ENCODE data around the gene POLR1D. TPM values are rescaled to one million over a fixed set of nuclear protein-coding genes. Genes with fewer than 3 reads are reported as not detected.

The POLR1D gene, protein sequence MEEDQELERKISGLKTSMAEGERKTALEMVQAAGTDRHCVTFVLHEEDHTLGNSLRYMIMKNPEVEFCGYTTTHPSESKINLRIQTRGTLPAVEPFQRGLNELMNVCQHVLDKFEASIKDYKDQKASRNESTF
- total RNA-seq (2014; rRNA removed; shearing (Covaris generic)) = 128 and 149 TPM in 2 replicates
- polyA plus RNA-seq (2014; cell fraction: nucleus; rRNA removed) = 88.1 and 99.3 TPM in 2 replicates

GRCh38 chr13:27621366-27622101 is at the start of gene POLR1D:
TSS of gene POLR1D (plus strand) at chr13:27621892. CDS start at chr13:27621984, 92 bp downstream.
- DNase-seq (ENCODE audit: extremely low read depth, low read depth) = peak; percentile 54

GRCh38 chr13:27572234-27572901 is 49.3 kb upstream of the POLR1D start:
- DNase-seq (ENCODE audit: extremely low read depth, low read depth) = no peak

DNA sequence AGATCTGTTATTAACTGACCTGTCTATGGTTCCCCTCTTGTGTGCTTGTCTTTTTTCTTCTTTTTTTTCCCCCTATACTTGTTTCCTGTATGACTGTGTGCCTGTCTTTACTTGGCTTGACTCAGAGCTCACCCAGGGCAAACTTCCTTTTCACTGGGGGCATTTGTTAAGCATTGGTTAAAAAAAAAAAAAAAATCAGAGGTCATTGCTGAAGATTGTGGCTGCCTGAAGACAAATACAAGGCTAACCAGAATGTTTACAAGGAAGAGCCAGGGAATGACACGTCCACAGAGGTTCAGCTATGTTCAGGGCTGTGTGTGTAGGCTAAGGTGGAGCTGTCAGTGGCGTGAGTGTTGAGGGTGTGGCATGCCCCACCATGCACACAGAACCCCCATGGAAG is 48.4 kb upstream of the POLR1D start:
- DNase-seq (ENCODE audit: extremely low read depth, low read depth) = no peak

DNA sequence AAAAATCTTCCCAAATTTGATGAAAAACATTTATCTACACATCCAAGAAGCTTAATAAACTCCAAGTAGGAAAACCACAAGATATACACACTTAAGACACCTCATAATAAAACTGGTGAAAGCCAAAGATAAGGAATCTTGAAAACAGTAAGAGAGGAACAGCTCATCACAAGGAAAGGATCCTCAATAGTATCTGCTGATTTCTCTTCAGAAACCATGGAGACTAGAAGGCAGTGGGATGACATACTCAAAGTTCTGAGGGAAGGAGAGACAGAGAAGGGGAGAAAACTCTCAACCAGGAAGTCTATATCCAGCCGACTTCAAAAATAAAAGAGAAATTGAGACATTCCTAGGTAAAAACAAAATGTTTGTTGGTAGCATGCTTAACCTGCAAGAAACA is 47.0 kb upstream of the POLR1D start:
- no peak for DNase-seq (ENCODE audit: extremely low read depth, low read depth)

DNA sequence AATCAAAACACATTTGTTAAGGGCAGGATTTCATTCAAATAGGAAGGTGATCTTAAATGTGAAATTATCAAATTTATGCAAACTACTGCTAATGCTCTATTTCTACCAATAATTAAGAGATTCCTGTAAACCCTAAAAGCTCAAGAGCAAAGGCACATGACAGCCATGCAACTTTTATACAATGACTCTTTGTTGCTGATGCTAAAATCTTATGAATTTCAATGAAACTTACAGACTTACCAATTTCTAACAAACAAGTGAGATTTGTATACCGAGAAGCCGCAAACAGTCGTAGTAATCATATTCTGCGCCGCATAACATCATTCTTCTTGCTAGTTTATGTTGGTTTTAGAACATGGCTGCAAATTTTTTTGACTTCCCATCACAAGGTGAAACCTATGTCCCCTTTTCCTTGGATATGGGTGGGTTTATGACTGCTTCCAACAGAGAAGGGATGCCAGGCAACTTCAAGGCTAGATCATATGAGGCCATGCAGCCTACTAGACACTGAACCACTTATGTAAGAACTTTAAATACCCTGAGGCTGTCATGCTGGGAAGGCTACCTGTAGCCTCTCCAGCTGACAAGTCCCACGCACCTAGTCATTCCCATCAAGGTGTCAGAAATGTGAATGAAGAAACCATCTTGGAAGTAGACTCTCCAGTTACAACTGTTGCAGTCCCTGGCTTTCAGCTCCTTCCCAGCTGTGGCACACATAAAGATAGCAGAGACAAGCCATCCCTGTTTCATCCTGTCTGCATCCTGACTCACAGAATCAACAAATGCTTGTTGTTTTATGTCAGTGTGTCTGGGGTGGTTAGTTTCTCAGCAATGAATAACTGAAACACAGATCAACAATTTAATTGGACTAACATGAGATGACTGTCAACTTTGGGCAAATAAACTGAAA is 43.3 kb upstream of the POLR1D start:
- peak; percentile 14 for DNase-seq (ENCODE audit: extremely low read depth, low read depth)

- no peak for DNase-seq (ENCODE audit: extremely low read depth, low read depth)
Observed at GRCh38 chr13:27583645-27584044, 38.0 kb upstream of the POLR1D start.

DNA sequence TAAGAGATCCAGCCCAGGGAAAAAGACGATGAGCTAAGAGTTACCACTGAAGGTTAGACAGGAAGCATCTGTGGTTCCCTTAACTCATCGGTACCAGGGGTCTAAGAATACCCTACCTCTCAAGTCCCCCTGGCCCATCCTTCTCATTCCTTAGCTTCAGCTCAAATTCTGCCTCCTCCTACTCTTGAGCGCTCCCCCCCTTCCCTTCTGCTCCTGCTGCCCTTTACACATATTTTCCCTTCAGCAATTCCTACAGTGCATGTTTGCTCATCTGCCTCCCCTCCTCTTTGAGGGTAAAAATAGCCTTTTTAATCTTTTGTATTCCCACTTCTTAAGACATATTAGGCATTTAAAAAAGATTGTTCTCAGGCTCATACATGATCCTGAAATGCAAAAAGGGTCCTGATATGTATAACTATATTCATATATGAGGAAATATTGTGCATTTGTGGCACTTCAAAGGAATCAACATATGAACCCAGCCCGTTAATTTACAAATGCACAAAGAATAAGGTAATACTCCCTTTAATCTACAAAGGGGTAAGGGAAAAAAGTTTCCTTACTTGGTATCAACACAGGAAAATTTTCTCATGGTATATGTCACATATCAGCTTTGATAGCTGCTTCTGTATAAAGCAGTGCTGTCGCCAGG is 34.5 kb upstream of the POLR1D start:
- DNase-seq (ENCODE audit: extremely low read depth, low read depth) = no peak

DNA sequence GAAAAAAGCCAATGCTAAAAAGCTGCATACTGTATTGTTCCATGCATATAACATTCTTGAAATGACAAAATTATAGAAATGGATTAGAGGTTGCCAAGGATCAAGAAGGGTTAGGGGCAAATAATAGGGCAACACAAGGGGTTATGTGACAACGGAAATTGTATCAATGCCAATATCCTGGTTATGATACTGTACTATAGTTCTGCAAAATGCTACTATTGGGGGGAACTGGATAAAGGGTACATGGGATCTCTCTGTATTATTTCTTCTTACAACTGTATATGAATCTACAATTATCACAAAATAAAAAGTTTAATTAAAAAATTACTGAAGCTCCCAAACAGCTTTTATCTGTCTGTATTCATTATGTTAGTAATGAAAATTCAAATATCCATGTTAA is 33.3 kb upstream of the POLR1D start:
- no peak for DNase-seq (ENCODE audit: extremely low read depth, low read depth)

DNA sequence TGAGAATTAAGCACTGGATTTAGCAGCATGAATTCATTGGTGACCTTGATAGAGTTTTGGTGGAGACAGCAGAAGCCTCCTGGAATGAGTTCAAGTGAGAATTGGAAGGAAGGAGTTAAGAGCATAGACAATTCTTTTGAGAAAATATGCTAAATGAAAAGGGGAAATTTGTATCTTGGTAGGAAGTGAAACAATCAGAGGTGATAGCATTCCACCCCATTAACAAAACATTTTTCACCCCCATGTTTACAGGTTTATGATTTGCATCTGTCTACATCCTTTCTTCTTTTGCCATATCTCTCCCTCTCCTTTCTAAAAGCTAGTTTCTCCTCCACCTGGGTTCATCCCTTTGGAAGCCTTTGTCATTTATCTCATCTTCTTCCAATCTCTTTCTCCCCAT is 28.8 kb upstream of the POLR1D start:
- DNase-seq (ENCODE audit: extremely low read depth, low read depth) = no peak

- DNase-seq (ENCODE audit: extremely low read depth, low read depth) = no peak
Observed at GRCh38 chr13:27593267-27593666, 28.4 kb upstream of the POLR1D start.

GRCh38 chr13:27595055-27595811 is 26.5 kb upstream of the POLR1D start:
- DNase-seq (ENCODE audit: extremely low read depth, low read depth) = no peak

- no peak for DNase-seq (ENCODE audit: extremely low read depth, low read depth)
Observed at GRCh38 chr13:27599096-27599495, 22.6 kb upstream of the POLR1D start.

- DNase-seq (ENCODE audit: extremely low read depth, low read depth) = peak; percentile 55
Observed at GRCh38 chr13:27599845-27600553, 21.7 kb upstream of the POLR1D start.

- no peak for DNase-seq (ENCODE audit: extremely low read depth, low read depth)
Observed at GRCh38 chr13:27600711-27601110, 21.0 kb upstream of the POLR1D start.

- DNase-seq (ENCODE audit: extremely low read depth, low read depth) = no peak
Observed at GRCh38 chr13:27601208-27601607, 20.5 kb upstream of the POLR1D start.

DNA sequence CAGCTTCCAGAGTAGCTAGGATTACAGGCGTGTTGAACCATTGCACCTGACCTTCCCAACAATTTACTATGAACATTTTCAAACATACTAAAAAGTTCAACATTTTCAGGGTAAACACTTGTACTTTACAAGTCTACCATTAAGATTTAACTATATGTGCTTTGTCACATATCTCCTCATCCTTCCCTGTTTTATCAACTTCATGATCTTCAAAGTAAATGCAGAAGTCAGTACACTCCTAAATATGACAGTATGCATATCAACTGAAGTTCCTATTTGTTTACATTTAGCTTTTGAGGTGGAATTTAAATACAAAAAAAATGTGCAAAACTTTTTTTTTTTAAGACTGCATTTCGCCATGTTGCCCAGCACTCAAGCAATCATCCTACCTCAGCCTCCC is 19.9 kb upstream of the POLR1D start:
- no peak for DNase-seq (ENCODE audit: extremely low read depth, low read depth)

GRCh38 chr13:27605099-27605498 is 16.6 kb upstream of the POLR1D start:
- no peak for DNase-seq (ENCODE audit: extremely low read depth, low read depth)

DNA sequence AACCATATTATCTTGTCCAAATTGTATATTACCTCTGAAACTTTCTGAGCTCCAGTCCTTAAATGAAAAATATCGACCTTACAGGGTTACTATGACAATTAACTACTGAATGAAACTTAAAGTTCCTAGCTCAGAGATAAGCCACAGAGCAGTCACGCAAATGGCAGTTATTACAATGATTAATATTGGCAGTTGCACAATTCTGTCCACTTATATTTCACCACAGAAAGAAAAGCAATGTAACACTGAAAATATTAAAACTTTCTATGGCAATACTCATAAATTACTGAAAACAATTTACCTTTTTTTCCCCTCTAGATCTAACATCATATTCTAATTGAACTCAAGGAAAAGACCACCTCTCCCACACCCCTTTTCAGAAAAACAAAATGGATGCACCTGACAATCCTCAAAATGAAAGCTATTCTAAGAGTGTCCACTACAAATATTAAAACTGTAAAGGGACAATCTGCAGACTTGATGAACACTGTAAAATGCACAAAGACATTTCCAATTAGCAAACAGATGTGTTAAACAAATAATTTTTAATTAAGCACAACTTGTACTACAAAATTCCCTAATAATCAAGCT is 16.0 kb upstream of the POLR1D start:
- DNase-seq (ENCODE audit: extremely low read depth, low read depth) = no peak

DNA sequence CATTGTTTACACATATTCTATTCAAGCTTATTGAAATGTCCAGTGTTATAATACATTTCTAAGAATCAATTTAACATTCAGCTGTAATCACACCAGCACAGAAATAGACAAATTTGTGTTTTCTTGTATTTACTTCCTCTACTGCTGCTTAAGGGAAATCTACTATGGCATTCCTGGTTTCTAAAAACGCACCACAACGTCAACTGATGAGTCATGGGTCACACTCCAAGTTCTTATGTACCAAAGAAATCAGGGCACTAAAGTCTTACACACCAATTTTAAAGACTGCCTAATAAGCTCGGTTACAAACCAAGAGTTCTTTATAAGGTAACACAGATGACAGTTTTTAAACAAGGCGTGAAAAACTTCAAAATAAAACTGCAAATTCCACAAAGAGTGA is 14.6 kb upstream of the POLR1D start:
- DNase-seq (ENCODE audit: extremely low read depth, low read depth) = peak; percentile 41
